Measurements from ENCODE around the gene TAPT1. TPM values are rescaled to one million over a fixed set of nuclear protein-coding genes. Genes with fewer than 3 reads are reported as not detected.
A peak's percentile ranks its signal among the peaks of the same experiment; 100 is the strongest.

TAPT1 gene
- total and polyA plus RNA-seq, 2 experiments from 2014 or later = 3.6 to 9.9 TPM

GRCh38 chr4:16224264-16225166 lies 1.8 kb downstream of the TAPT1 start:
- H3K4me1 ChIP-seq (ENCODE audit: insufficient read depth) = peaks cover 24% of the 10 kb centered on the region
- H2AFZ ChIP-seq = no peak overlapping the region
- H3K27ac Mint-ChIP-seq = peak overlapping the region; percentile 50
- H3K27me3 Mint-ChIP-seq (ENCODE audit: insufficient read depth, low read depth, poor library complexity) = peaks cover 12% of the 10 kb centered on the region
- H3K4me2 ChIP-seq = peak overlapping the region; percentile 84
- DNase-seq (ENCODE audit: low spot score) = peak; percentile 64
- peak; percentile 49 for ATAC-seq
- peaks cover 47% of the 10 kb centered on the region for H3K4me1 Mint-ChIP-seq
- 0 out of 2 replicates have a peak, but pooled peaks cover 3% of the 10 kb centered on the region for H4K20me1 ChIP-seq (replicated peaks; ENCODE audit: insufficient read depth)
- H3K4me3 Mint-ChIP-seq = peak overlapping the region; percentile 89
- no peak for TF ChIP-seq EZH2 (IDR thresholded peaks at IDR 0.05; ENCODE audit: low read depth, unreplicated experiment)
- no peak for TF ChIP-seq CREB1 (CRISPR knock-in tag; IDR thresholded peaks at IDR 0.05; ENCODE audit: low read depth)
- no peak for TF ChIP-seq ZNF462 (CRISPR knock-in tag; IDR thresholded peaks at IDR 0.05)
- TF ChIP-seq CTCF (conservative IDR thresholded peaks at IDR 0.05; ENCODE audit: low read depth in 2 of 2) = no peak
- TF ChIP-seq EZH2phosphoT487 (IDR thresholded peaks at IDR 0.05; ENCODE audit: unreplicated experiment) = no peak
- TF ChIP-seq STAT1 (IDR thresholded peaks at IDR 0.05; ENCODE audit: unreplicated experiment) = no peak
- TF ChIP-seq ZNF331 (CRISPR knock-in tag; IDR thresholded peaks at IDR 0.05; ENCODE audit: low read depth) = no peak
- TF ChIP-seq, protein P1, sequence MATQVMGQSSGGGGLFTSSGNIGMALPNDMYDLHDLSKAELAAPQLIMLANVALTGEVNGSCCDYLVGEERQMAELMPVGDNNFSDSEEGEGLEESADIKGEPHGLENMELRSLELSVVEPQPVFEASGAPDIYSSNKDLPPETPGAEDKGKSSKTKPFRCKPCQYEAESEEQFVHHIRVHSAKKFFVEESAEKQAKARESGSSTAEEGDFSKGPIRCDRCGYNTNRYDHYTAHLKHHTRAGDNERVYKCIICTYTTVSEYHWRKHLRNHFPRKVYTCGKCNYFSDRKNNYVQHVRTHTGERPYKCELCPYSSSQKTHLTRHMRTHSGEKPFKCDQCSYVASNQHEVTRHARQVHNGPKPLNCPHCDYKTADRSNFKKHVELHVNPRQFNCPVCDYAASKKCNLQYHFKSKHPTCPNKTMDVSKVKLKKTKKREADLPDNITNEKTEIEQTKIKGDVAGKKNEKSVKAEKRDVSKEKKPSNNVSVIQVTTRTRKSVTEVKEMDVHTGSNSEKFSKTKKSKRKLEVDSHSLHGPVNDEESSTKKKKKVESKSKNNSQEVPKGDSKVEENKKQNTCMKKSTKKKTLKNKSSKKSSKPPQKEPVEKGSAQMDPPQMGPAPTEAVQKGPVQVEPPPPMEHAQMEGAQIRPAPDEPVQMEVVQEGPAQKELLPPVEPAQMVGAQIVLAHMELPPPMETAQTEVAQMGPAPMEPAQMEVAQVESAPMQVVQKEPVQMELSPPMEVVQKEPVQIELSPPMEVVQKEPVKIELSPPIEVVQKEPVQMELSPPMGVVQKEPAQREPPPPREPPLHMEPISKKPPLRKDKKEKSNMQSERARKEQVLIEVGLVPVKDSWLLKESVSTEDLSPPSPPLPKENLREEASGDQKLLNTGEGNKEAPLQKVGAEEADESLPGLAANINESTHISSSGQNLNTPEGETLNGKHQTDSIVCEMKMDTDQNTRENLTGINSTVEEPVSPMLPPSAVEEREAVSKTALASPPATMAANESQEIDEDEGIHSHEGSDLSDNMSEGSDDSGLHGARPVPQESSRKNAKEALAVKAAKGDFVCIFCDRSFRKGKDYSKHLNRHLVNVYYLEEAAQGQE (IDR thresholded peaks at IDR 0.05; ENCODE audit: unreplicated experiment) = no peak
- TF ChIP-seq NANOG (IDR thresholded peaks at IDR 0.05; ENCODE audit: borderline replicate concordance) = no peak
- TF ChIP-seq POLR2AphosphoS5 (IDR thresholded peaks at IDR 0.05; ENCODE audit: low read depth) = no peak
- no peak for TF ChIP-seq JUNB (IDR thresholded peaks at IDR 0.05; ENCODE audit: unreplicated experiment)
- no peak for TF ChIP-seq ETS1 (IDR thresholded peaks at IDR 0.05)
- no peak for TF ChIP-seq ZNF114 (CRISPR knock-in tag; IDR thresholded peaks at IDR 0.05)
- H3K9me2 ChIP-seq (ENCODE audit: insufficient read depth) = no peaks in the 10 kb centered on the region
- H3K4me3 ChIP-seq = peak overlapping the region; percentile 65
- no peaks in the 10 kb centered on the region for H3K36me3 Mint-ChIP-seq (ENCODE audit: low read depth)
- H3K79me2 ChIP-seq (replicated peaks; ENCODE audit: insufficient read depth) = peaks cover 58% of the 10 kb centered on the region
- H3K36me3 ChIP-seq (ENCODE audit: insufficient read depth) = no peaks in the 10 kb centered on the region
- no peaks in the 10 kb centered on the region for H3F3A ChIP-seq (replicated peaks; ENCODE audit: low read depth)
- H3K27me3 ChIP-seq (ENCODE audit: insufficient read depth) = no peaks in the 10 kb centered on the region
- H3K27ac ChIP-seq (ENCODE audit: low read depth) = peak overlapping the region; percentile 39; the same call in 1 of the 2 replicates
- H3K9me3 Mint-ChIP-seq = no peaks in the 10 kb centered on the region

All from GM23338 (cell line).